ENCODE measurements around the gene MATCAP1. TPM values are rescaled to one million over a fixed set of nuclear protein-coding genes. Genes with fewer than 3 reads are reported as not detected.

The MATCAP1 gene
- total and polyA plus RNA-seq, 2 of the 13 experiments (the other 11 are each of a cell fraction or from before 2014, with no cell fraction given), result 11.2 to 24.5 TPM

GRCh38 chr16:67188323-67188722 is 4.6 kb upstream of the MATCAP1 start (continued):
- TF ChIP-seq ZNF780A (CRISPR knock-in tag; IDR thresholded peaks at IDR 0.05) (no peak), ARID3A (IDR thresholded peaks at IDR 0.05; ENCODE audit: low read depth, low read length) (no peak), ARHGAP35 (CRISPR knock-in tag; IDR thresholded peaks at IDR 0.05; ENCODE audit: borderline replicate concordance) (no peak)

- ChIA-PET POLR2A (interaction anchor here (1.0 kb wide), 1 partner anchor 17 kb away, joined by 3 read pairs; the partner anchor contains the start of gene NOL3), CTCF (ENCODE audit: low intra/inter-chr PET ratio, low total read pairs) (interaction anchor here (2.5 kb wide), 1 partner anchor 13 kb away, joined by 5 read pairs; no protein-coding TSS in a partner anchor)
- no peaks in the 10 kb centered on the region for H3K36me3 ChIP-seq (replicated peaks in 1 of 2; ENCODE audit: control insufficient read depth in 1 of 2, insufficient read depth in 2 of 2, low read length in 2 of 2)
- no peak overlapping the region for H3K4me2 ChIP-seq (ENCODE audit: low read depth, low read length)
- H3K27ac ChIP-seq (ENCODE audit: extremely low read length, insufficient read depth, low read length), result no peak overlapping the region
- H2AFZ ChIP-seq (ENCODE audit: low read length), result no peak overlapping the region
- BruUV-seq (replicated peaks), result no TSS peak
- WGBS (ENCODE audit: low lambda C conversion rate), result 51% methylated on average over 13 of the region's 26 CpGs
- TF ChIP-seq ZNF790 (CRISPR knock-in tag; IDR thresholded peaks at IDR 0.05; ENCODE audit: borderline replicate concordance) (no peak), ESRRA (CRISPR knock-in tag; IDR thresholded peaks at IDR 0.05; ENCODE audit: low read depth) (no peak), TIGD3 (CRISPR knock-in tag; IDR thresholded peaks at IDR 0.05; ENCODE audit: borderline replicate concordance) (no peak), HMG20B (CRISPR knock-in tag; conservative IDR thresholded peaks at IDR 0.05) (no peak), ZNF362 (CRISPR knock-in tag; IDR thresholded peaks at IDR 0.05; ENCODE audit: borderline replicate concordance) (no peak), KLF13 (CRISPR knock-in tag; IDR thresholded peaks at IDR 0.05) (no peak), ZNF598 (CRISPR knock-in tag; IDR thresholded peaks at IDR 0.05; ENCODE audit: borderline replicate concordance) (no peak), RBAK (CRISPR knock-in tag; IDR thresholded peaks at IDR 0.05) (no peak), SKIL (CRISPR knock-in tag; IDR thresholded peaks at IDR 0.05; ENCODE audit: borderline replicate concordance) (no peak), SETDB1 (CRISPR knock-in tag; IDR thresholded peaks at IDR 0.05; ENCODE audit: borderline replicate concordance) (no peak), MED1 (CRISPR knock-in tag; IDR thresholded peaks at IDR 0.05) (no peak), ZNF430 (CRISPR knock-in tag; IDR thresholded peaks at IDR 0.05) (no peak)
- H3K9me3 ChIP-seq (ENCODE audit: low read length), result no peaks in the 10 kb centered on the region
- no peak overlapping the region for H3K4me3 ChIP-seq (replicated peaks in 1 of 3; ENCODE audit: insufficient read depth in 1 of 3, low read depth in 2 of 3, low read length in 3 of 3)
- peaks cover 7 to 10% of the 10 kb centered on the region in 2 experiments; a peak in 2 of 5 replicates for H3K27me3 ChIP-seq (ENCODE audit: control insufficient read depth in 1 of 2, insufficient read depth in 2 of 2, low read length in 2 of 2)
- in situ Hi-C loops (cut with HindIII; ENCODE audit: extremely low pct_ligation_motif_present, low pct_unique_long_range_greater_than_20kb), result loop anchor here (5.0 kb wide), 1 partner anchor 210 kb away; no protein-coding TSS in a partner anchor
- FAIRE-seq (no peak), DNase-seq (ENCODE audit: low spot score) (no peak), ATAC-seq (no peak)
- intact Hi-C loops (cut with micrococcal nuclease; ENCODE audit: unreplicated experiment), result loop anchor here (5.0 kb wide), 1 partner anchor 40 kb away; the partner anchor contains the start of gene TMEM208
- H4K20me1 ChIP-seq (ENCODE audit: insufficient read depth, low read length), result no peaks in the 10 kb centered on the region; the same call in 1 of the 2 replicates
- H3K79me2 ChIP-seq (ENCODE audit: insufficient read depth, low read length), result peaks cover 3% of the 10 kb centered on the region
- peaks cover 61% of the 10 kb centered on the region for H3K4me1 ChIP-seq (ENCODE audit: insufficient read depth, low read length)
- H3K9ac ChIP-seq (ENCODE audit: insufficient read depth, low read depth, low read length), result no peak overlapping the region
These were observed 3.6 kb upstream of the MATCAP1 start for GRCh38 chr16:67187175-67187890.

Data from HepG2 (cell line).